SK-N-MC (cell line): Measurements from ENCODE around the gene TMEM25.

Experiments
- EZH2 ChIP-seq: fragments of 200-600 bp; sonication (generic); IDR thresholded peaks from one replicate; pipeline ENCODE4 v1.6.1; 2017; ENCODE audit warnings: antibody characterized with exemption
- POLR2AphosphoS5 ChIP-seq: IDR thresholded peaks from 2 replicates; pipeline ENCODE4 v1.6.1; 2012; ENCODE audit warnings: mild to moderate bottlenecking, low read depth, low read length, borderline replicate concordance

DNA sequence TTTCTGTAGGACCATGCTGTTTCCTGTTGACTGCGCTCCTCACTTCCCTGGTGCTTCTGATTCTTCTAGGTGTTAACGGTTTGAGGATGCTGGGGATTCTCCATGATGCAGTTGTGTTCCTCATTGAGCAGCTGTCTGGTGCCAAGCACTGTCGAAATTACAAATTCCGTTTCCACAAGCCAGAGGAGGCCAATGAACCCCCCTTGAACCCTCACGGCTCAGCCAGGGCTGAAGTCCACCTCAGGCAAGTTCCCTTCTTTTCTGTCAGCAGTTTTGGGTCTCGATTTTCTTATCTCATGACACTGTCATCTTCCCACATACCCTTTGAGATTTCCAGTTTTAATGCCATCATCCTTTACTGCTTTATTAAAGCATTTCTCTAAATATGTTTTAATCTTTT is 11.4 kb upstream of the TMEM25 start:
- TF ChIP-seq EZH2 (no peak), POLR2AphosphoS5 (no peak)
